H1 (cell line): Measurements from ENCODE around the gene SORCS3. TPM values are rescaled to one million over a fixed set of nuclear protein-coding genes. Genes with fewer than 3 reads are reported as not detected.

Source experiments
- CTCF ChIA-PET: fragments of 300-600 bp; sonication (Branson Sonifier 250); formaldehyde crosslinking; loops from one replicate; lab custom pipeline; 2021; ENCODE audit not compliant: partially characterized antibody; lab: Charles Lee
- POLR2A ChIA-PET: fragments of 300-600 bp; sonication (Branson Sonifier 250); formaldehyde crosslinking; loops from one replicate; lab custom pipeline; 2021; ENCODE audit warnings: inconsistent platforms; ENCODE audit not compliant: partially characterized antibody; lab: Charles Lee
- DNase-seq, 2 experiments: peaks; one replicate each; pipeline versions ENCODE4 v3.0.0 to v3.0.0-alpha.2; 2010 to 2022; ENCODE audit warnings: low spot score in 2 of 2, low read depth in 1 of 2, mixed read lengths in 1 of 2
- FAIRE-seq: peaks from 2 replicates; lab custom pipeline; 2011; peaks lifted over from hg19 to GRCh38; lab: Jason Lieb, UNC
- H2AFZ ChIP-seq: 2 replicates; pipeline ENCODE4 v1.8.1; 2012; ENCODE audit warnings: low read length, inconsistent platforms
- H2AK5ac ChIP-seq: 2 replicates; pipeline ENCODE4 v1.6.1; 2013; ENCODE audit warnings: low read depth, low read length
- H2BK120ac ChIP-seq: replicated peaks from 2 replicates; pipeline ENCODE3; 2013; ENCODE audit warnings: low read depth, low read length, inconsistent platforms
- H2BK12ac ChIP-seq: 2 replicates; pipeline ENCODE4 v1.6.1; 2013; ENCODE audit warnings: low read depth, low read length
- H2BK15ac ChIP-seq: 2 replicates; pipeline ENCODE4 v1.6.1; 2013; ENCODE audit warnings: low read length
- H2BK20ac ChIP-seq: 2 replicates; pipeline ENCODE4 v1.6.1; 2013; ENCODE audit warnings: low read length
- H2BK5ac ChIP-seq: 2 replicates; pipeline ENCODE4 v1.6.1; 2013; ENCODE audit warnings: low read depth, low read length
- H3K14ac ChIP-seq: 2 replicates; pipeline ENCODE4 v1.6.1; 2013; ENCODE audit warnings: inconsistent platforms; ENCODE audit not compliant: insufficient read length
- H3K18ac ChIP-seq: 2 replicates; pipeline ENCODE4 v1.6.1; 2013; ENCODE audit warnings: low read length; ENCODE audit errors: extremely low read depth
- H3K23ac ChIP-seq: 2 replicates; pipeline ENCODE4 v1.6.1; 2013; ENCODE audit warnings: inconsistent platforms; ENCODE audit not compliant: insufficient read length
- H3K23me2 ChIP-seq: 2 replicates; pipeline ENCODE4 v1.6.1; 2013; ENCODE audit warnings: low read depth, low read length
- H3K27ac ChIP-seq: 2 replicates; pipeline ENCODE4 v1.6.1; 2011; ENCODE audit warnings: low read depth, low read length, inconsistent platforms
- H3K27me3 ChIP-seq, 4 experiments: replicated peaks in 1 of 4; 1 replicate in 1 of 4; 2 replicates in 3 of 4; pipeline versions ENCODE4 v1.6.1 to v1.8.1; 2011 to 2013; ENCODE audit warnings: low read length in 3 of 4, mild to moderate bottlenecking in 3 of 4, inconsistent platforms in 2 of 4, mixed read lengths in 2 of 4, moderate library complexity in 1 of 4; ENCODE audit not compliant: control insufficient read depth in 3 of 4, insufficient read depth in 3 of 4; ENCODE audit errors: extremely low read depth in 1 of 4
- H3K36me3 ChIP-seq, 4 experiments: 2 replicates each; pipeline versions ENCODE4 v1.6.1 to v1.8.1; 2011 to 2013; ENCODE audit warnings: mild to moderate bottlenecking in 4 of 4, low read length in 3 of 4, moderate library complexity in 2 of 4, control low read depth in 1 of 4, inconsistent platforms in 1 of 4; ENCODE audit not compliant: insufficient read depth in 4 of 4, control insufficient read depth in 2 of 4
- H3K4ac ChIP-seq: replicated peaks from 2 replicates; pipeline ENCODE3; 2013; ENCODE audit warnings: low read length, low read depth, mixed read lengths, inconsistent platforms; ENCODE audit not compliant: insufficient read length
- H3K4me1 ChIP-seq, 4 experiments: replicated peaks in 1 of 4; 1 replicate in 1 of 4; 2 replicates in 3 of 4; pipeline versions ENCODE4 v1.6.1 to v1.8.1; 2011 to 2013; ENCODE audit warnings: low read length in 3 of 4, inconsistent platforms in 2 of 4, mixed read lengths in 1 of 4; ENCODE audit not compliant: insufficient read depth in 4 of 4, control insufficient read depth in 3 of 4
- H3K4me2 ChIP-seq, 2 experiments: 2 replicates each; pipeline versions ENCODE4 v1.6.1 to v1.8.1; 2011 to 2013; ENCODE audit warnings: low read depth in 2 of 2, low read length in 2 of 2, control low read depth in 1 of 2, inconsistent platforms in 1 of 2, mild to moderate bottlenecking in 1 of 2; ENCODE audit not compliant: insufficient read depth in 1 of 2
- H3K4me3 ChIP-seq, 4 experiments: fragments of 200-600, 300-600 bp in 1 of 4; sonication (generic), shearing (Covaris generic), sonication (Bioruptor Twin) in 1 of 4; 2 replicates each; pipeline versions ENCODE4 v1.5.1 to v1.8.1; 2011 to 2016; ENCODE audit warnings: low read length in 4 of 4, low read depth in 3 of 4, control low read depth in 2 of 4, inconsistent platforms in 2 of 4, mild to moderate bottlenecking in 2 of 4, mixed read lengths in 1 of 4, moderate library complexity in 1 of 4; ENCODE audit not compliant: insufficient read depth in 2 of 4; ENCODE audit errors: extremely low read depth in 1 of 4
- H3K56ac ChIP-seq: replicated peaks from 2 replicates; pipeline ENCODE3; 2013; ENCODE audit warnings: low read depth, mild to moderate bottlenecking, mixed read lengths, low read length, inconsistent platforms; ENCODE audit not compliant: insufficient read length
- H3K79me1 ChIP-seq: 2 replicates; pipeline ENCODE4 v1.6.1; 2013; ENCODE audit warnings: low read depth, low read length, control low read depth
- H3K79me2 ChIP-seq, 2 experiments: 2 replicates each; pipeline versions ENCODE4 v1.6.1 to v1.8.1; 2012 to 2013; ENCODE audit warnings: low read length in 2 of 2, mild to moderate bottlenecking in 2 of 2, inconsistent platforms in 1 of 2; ENCODE audit not compliant: insufficient read depth in 2 of 2, control insufficient read depth in 1 of 2
- H3K9ac ChIP-seq, 4 experiments: replicated peaks in 1 of 4; 1 replicate in 1 of 4; 2 replicates in 3 of 4; pipeline versions ENCODE4 v1.6.1 to v1.8.1; 2011 to 2013; ENCODE audit warnings: low read depth in 3 of 4, low read length in 3 of 4, control low read depth in 2 of 4, mild to moderate bottlenecking in 2 of 4, moderate library complexity in 2 of 4, inconsistent platforms in 1 of 4; ENCODE audit errors: extremely low read depth in 1 of 4
- H3K9me3 ChIP-seq, 2 experiments: 2 replicates each; pipeline versions ENCODE4 v1.6.1 to v1.8.1; 2012 to 2013; ENCODE audit warnings: mild to moderate bottlenecking in 2 of 2, moderate library complexity in 2 of 2, control low read depth in 1 of 2, inconsistent platforms in 1 of 2, low read depth in 1 of 2, low read length in 1 of 2, mixed read lengths in 1 of 2; ENCODE audit not compliant: insufficient read depth in 2 of 2
- H4K20me1 ChIP-seq, 2 experiments: replicated peaks in 1 of 2; 2 replicates each; pipeline versions ENCODE3 to v1.8.1; 2011 to 2013; ENCODE audit warnings: inconsistent platforms in 2 of 2, low read length in 2 of 2, mild to moderate bottlenecking in 1 of 2; ENCODE audit not compliant: insufficient read depth in 2 of 2, control insufficient read depth in 1 of 2
- H4K5ac ChIP-seq: 2 replicates; pipeline ENCODE4 v1.6.1; 2013; ENCODE audit warnings: low read length, low read depth, mixed read lengths, inconsistent platforms; ENCODE audit not compliant: insufficient read length
- H4K8ac ChIP-seq: 2 replicates; pipeline ENCODE4 v1.8.0; 2013; ENCODE audit warnings: mild to moderate bottlenecking, moderate library complexity, low read length, inconsistent platforms; ENCODE audit not compliant: insufficient read depth; ENCODE audit errors: extremely low read depth
- H4K91ac ChIP-seq: replicated peaks from 2 replicates; pipeline ENCODE3; 2013; ENCODE audit warnings: low read length, mixed read lengths, inconsistent platforms; ENCODE audit not compliant: insufficient read length
- FOSL1 ChIP-seq: IDR thresholded peaks from 2 replicates; pipeline ENCODE4 v1.6.1; 2011; ENCODE audit warnings: mild to moderate bottlenecking, low read depth, low read length, moderate library complexity; ENCODE audit not compliant: insufficient read depth
- JUN ChIP-seq: IDR thresholded peaks from 2 replicates; pipeline ENCODE4 v1.6.1; 2011; ENCODE audit warnings: low read depth, mild to moderate bottlenecking, improper control_type of control experiment, low read length
- MAX ChIP-seq: IDR thresholded peaks from 2 replicates; pipeline ENCODE4 v1.6.1; 2012; ENCODE audit warnings: inconsistent platforms
- RNF2 ChIP-seq: fragments of 200-900, 300-1000 bp; sonication (generic); IDR thresholded peaks from 2 replicates; pipeline ENCODE4 v1.7.1; 2016; ENCODE audit warnings: borderline replicate concordance, low read depth, mild to moderate bottlenecking, antibody characterized with exemption, low read length; ENCODE audit not compliant: poor library complexity, severe bottlenecking; ENCODE audit errors: missing control alignments
- WGBS, 2 experiments: shearing (Covaris generic) in 1 of 2; methylation state at CpG; one replicate each; pipeline versions ENCODE4 v1.1.6 to v1.1.7; 2013 to 2015; ENCODE audit warnings: low lambda C conversion rate in 2 of 2, mixed read lengths in 2 of 2, inconsistent platforms in 1 of 2, low coverage in 1 of 2, missing lambda C conversion rate in 1 of 2; ENCODE audit not compliant: insufficient replicate concordance in 2 of 2, insufficient coverage in 1 of 2, insufficient read length in 1 of 2; ENCODE audit errors: extremely low coverage in 1 of 2, missing lambda C conversion rate in 1 of 2; 5-methylcytosine and 5-hydroxymethylcytosine counted together
- polyA plus RNA-seq, 7 experiments: library from polyadenylated mRNA; depleted of rRNA in 3 of 7; stranded (reverse) in 5 of 7; unstranded in 2 of 7; fragments of >200 nt in 5 of 7; fragments of 200-250 nt in 2 of 7; gene quantifications; 1 replicate in 5 of 7; 2 replicates in 1 of 7; 4 replicates in 1 of 7; pipeline versions ENCODE4 v1.2.1 to v1.2.3, GENCODE V29; 2011 to 2013; ENCODE audit warnings: missing spikeins in 2 of 7, mixed read lengths in 2 of 7
- total RNA-seq: library from RNA; stranded (reverse); fragmentation: NEBNext Ultra II Directional; extraction: Animal tissue kit (Norgen Biotek cat#: 25700); gene quantifications from 2 replicates; pipeline ENCODE4 v1.2.1, GENCODE V29; 2021

SORCS3 gene
- total and polyA plus RNA-seq, 2 of the 8 experiments (the other 6 are each of a cell fraction or from before 2014, with no cell fraction given), result 0.26 to 0.88 TPM

DNA sequence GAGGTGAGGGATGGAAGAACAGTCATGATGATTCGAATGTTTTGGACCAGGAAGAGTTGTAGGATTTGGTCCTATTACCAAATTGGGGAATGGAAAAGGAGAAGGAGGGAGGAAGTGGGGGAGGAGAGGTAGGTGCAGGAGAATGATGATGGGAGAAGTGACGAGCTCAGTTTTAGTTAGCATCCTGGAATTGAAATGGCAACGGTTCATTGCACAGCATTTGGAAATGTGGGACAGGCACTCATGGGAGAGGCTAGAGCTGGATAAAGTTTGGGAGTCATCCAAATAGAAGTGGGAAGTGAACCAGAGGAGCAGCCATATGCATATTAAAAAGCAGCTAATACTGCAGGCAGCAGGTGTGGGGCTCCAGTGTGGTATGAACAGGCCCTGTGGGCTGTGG lies 253.6 kb downstream of the SORCS3 start:
- WGBS, 2 experiments, result 91% methylated on average over 3 of the region's 3 CpGs; no CpG with 5 or more reads in 1 of the 2 experiments
- H2BK5ac ChIP-seq, result no peak overlapping the region
- no peak overlapping the region for H4K91ac ChIP-seq
- H3K79me2 ChIP-seq, result no peaks in the 10 kb centered on the region
- no peak overlapping the region for H3K4ac ChIP-seq
- no peak overlapping the region for H2AK5ac ChIP-seq
- no peak overlapping the region for H3K14ac ChIP-seq
- ChIA-PET POLR2A (interaction anchor here (0.5 kb wide), 1 partner anchor 499 kb away, joined by 3 read pairs; no protein-coding TSS in a partner anchor), CTCF (interaction anchor here (0.5 to 2.7 kb wide), 11 partner anchors 10 to 1786 kb away, joined by 3 to 9 read pairs (median 4); no protein-coding TSS in a partner anchor)
- H2AFZ ChIP-seq, result no peak overlapping the region
- H2BK20ac ChIP-seq, result no peak overlapping the region
- no peak overlapping the region for H4K5ac ChIP-seq
- H3K56ac ChIP-seq, result no peak overlapping the region
- H3K4me3 ChIP-seq, result no peak overlapping the region
- H2BK15ac ChIP-seq, result no peak overlapping the region
- no peak overlapping the region for H3K9ac ChIP-seq
- H2BK120ac ChIP-seq, result no peak overlapping the region
- no peak overlapping the region for H3K4me2 ChIP-seq
- H4K8ac ChIP-seq, result no peak overlapping the region
- no peaks in the 10 kb centered on the region for H3K23me2 ChIP-seq
- H3K27me3 ChIP-seq, result no peaks in the 10 kb centered on the region
- H3K18ac ChIP-seq, result no peak overlapping the region
- no peaks in the 10 kb centered on the region for H3K79me1 ChIP-seq
- no peaks in the 10 kb centered on the region for H3K36me3 ChIP-seq
- no peaks in the 10 kb centered on the region for H4K20me1 ChIP-seq
- no peak for FAIRE-seq
- H3K23ac ChIP-seq, result no peak overlapping the region
- DNase-seq, result no peak
- H3K9me3 ChIP-seq, result no peaks in the 10 kb centered on the region
- no peak overlapping the region for H3K27ac ChIP-seq
- H2BK12ac ChIP-seq, result no peak overlapping the region
- no peaks in the 10 kb centered on the region for H3K4me1 ChIP-seq
- TF ChIP-seq RNF2, result no peak
- no peak for TF ChIP-seq MAX
- TF ChIP-seq FOSL1, result no peak
- no peak for TF ChIP-seq JUN
